HEK293 (cell line): Measurements from ENCODE around the gene FBXL7.

Source experiments
- CTCF ChIA-PET: fragments of 350-600 bp; formaldehyde crosslinking; extraction: SDS; loops from one replicate; lab custom pipeline; 2021; ENCODE audit warnings: antibody characterized with exemption; lab: Yijun Ruan, JAX
- POLR2A ChIA-PET: fragments of 300-600 bp; formaldehyde crosslinking; extraction: SDS; loops from one replicate; lab custom pipeline; 2020; ENCODE audit warnings: antibody characterized with exemption, inconsistent platforms; lab: Yijun Ruan, JAX
- H3K27ac ChIP-seq: fragments of 200-500 bp; sonication (Bioruptor generic); 2 replicates; pipeline ENCODE4 v1.5.1; 2014; ENCODE audit warnings: low read depth, low read length, control low read depth, inconsistent platforms; ENCODE audit errors: extremely low read depth
- H3K36me3 ChIP-seq, 2 experiments: fragments of 200-500 bp in 1 of 2; sonication (Bioruptor generic) in 1 of 2; 1 replicate in 1 of 2; 2 replicates in 1 of 2; pipeline ENCODE4 v1.5.1; 2014 to 2017; ENCODE audit warnings: inconsistent platforms in 2 of 2, low read length in 2 of 2; ENCODE audit not compliant: control insufficient read depth in 2 of 2, insufficient read depth in 1 of 2
- H3K4me1 ChIP-seq: fragments of 200-500 bp; sonication (Bioruptor generic); 2 replicates; pipeline ENCODE4 v1.5.1; 2014; ENCODE audit warnings: mild to moderate bottlenecking, low read length, inconsistent platforms; ENCODE audit not compliant: control insufficient read depth, insufficient read depth
- H3K4me3 ChIP-seq: 2 replicates; pipeline ENCODE4 v1.5.1; 2011; ENCODE audit warnings: low read depth, mild to moderate bottlenecking, control low read depth, low read length, moderate library complexity
- H3K9me3 ChIP-seq: fragments of 200-500 bp; sonication (Bioruptor generic); 2 replicates; pipeline ENCODE4 v1.5.1; 2014; ENCODE audit warnings: low read depth, low read length, inconsistent platforms; ENCODE audit not compliant: control insufficient read depth, insufficient read depth
- FEZF1 ChIP-seq: fragments of 450-650 bp; formaldehyde crosslinking; IDR thresholded peaks from 2 replicates; pipeline ENCODE4 v1.5.1; 2016; ENCODE audit warnings: missing biosample characterization, missing genetic modification characterization
- GLI2 ChIP-seq: fragments of 450-650 bp; formaldehyde crosslinking; IDR thresholded peaks from 2 replicates; pipeline ENCODE4; 2017; ENCODE audit warnings: missing biosample characterization, missing genetic modification characterization, low read depth, borderline replicate concordance
- IKZF3 ChIP-seq: fragments of 450-650 bp; IDR thresholded peaks from 2 replicates; pipeline ENCODE4 v1.5.0; 2018; ENCODE audit warnings: missing biosample characterization, mild to moderate bottlenecking, missing genetic modification characterization, moderate library complexity
- MYNN ChIP-seq: fragments of 450-650 bp; formaldehyde crosslinking; IDR thresholded peaks from 2 replicates; pipeline ENCODE4 v1.5.1; 2016; ENCODE audit warnings: missing biosample characterization, missing genetic modification characterization, borderline replicate concordance
- OVOL3 ChIP-seq: fragments of 450-650 bp; formaldehyde crosslinking; IDR thresholded peaks from 2 replicates; pipeline ENCODE4 v1.5.1; 2016; ENCODE audit warnings: missing biosample characterization, missing genetic modification characterization
- TCF7L2 ChIP-seq: IDR thresholded peaks from 2 replicates; pipeline ENCODE4 v1.6.1; 2011; ENCODE audit warnings: low read depth, mild to moderate bottlenecking, inconsistent platforms, low read length, moderate library complexity, borderline replicate concordance
- TSHZ1 ChIP-seq: fragments of 450-650 bp; formaldehyde crosslinking; IDR thresholded peaks from 2 replicates; pipeline ENCODE4 v1.5.1; 2016; ENCODE audit warnings: missing biosample characterization, missing genetic modification characterization, borderline replicate concordance
- ZBTB17 ChIP-seq: fragments of 450-650 bp; formaldehyde crosslinking; IDR thresholded peaks from 2 replicates; pipeline ENCODE4 v1.5.1; 2016; ENCODE audit warnings: missing biosample characterization, missing genetic modification characterization
- ZBTB26 ChIP-seq: fragments of 450-650 bp; formaldehyde crosslinking; optimal IDR thresholded peaks from 2 replicates; pipeline ENCODE3; 2016; ENCODE audit warnings: missing biosample characterization, mild to moderate bottlenecking, missing genetic modification characterization
- ZNF10 ChIP-seq: fragments of 450-650 bp; formaldehyde crosslinking; IDR thresholded peaks from 2 replicates; pipeline ENCODE4 v1.5.1; 2017; ENCODE audit warnings: missing biosample characterization, missing genetic modification characterization
- ZNF112 ChIP-seq: fragments of 450-650 bp; formaldehyde crosslinking; IDR thresholded peaks from 2 replicates; pipeline ENCODE4 v1.5.0; 2017; ENCODE audit warnings: missing biosample characterization, missing genetic modification characterization
- ZNF184 ChIP-seq: fragments of 450-650 bp; IDR thresholded peaks from 2 replicates; pipeline ENCODE4 v1.5.1; 2018; ENCODE audit warnings: missing biosample characterization, mild to moderate bottlenecking, missing genetic modification characterization
- ZNF221 ChIP-seq: fragments of 450-650 bp; formaldehyde crosslinking; IDR thresholded peaks from 2 replicates; pipeline ENCODE4 v1.5.1; 2017; ENCODE audit warnings: missing biosample characterization, missing genetic modification characterization, borderline replicate concordance
- ZNF354C ChIP-seq: fragments of 450-650 bp; formaldehyde crosslinking; IDR thresholded peaks from 2 replicates; pipeline ENCODE4 v1.5.1; 2016; ENCODE audit warnings: missing biosample characterization, missing genetic modification characterization, low read depth, borderline replicate concordance
- ZNF37A ChIP-seq: fragments of 450-650 bp; IDR thresholded peaks from 2 replicates; pipeline ENCODE4 v1.5.1; 2018; ENCODE audit warnings: missing biosample characterization, missing genetic modification characterization
- ZNF391 ChIP-seq: fragments of 450-650 bp; formaldehyde crosslinking; IDR thresholded peaks from 2 replicates; pipeline ENCODE4 v1.5.1; 2016; ENCODE audit warnings: low read depth, missing biosample characterization, missing genetic modification characterization, borderline replicate concordance
- ZNF416 ChIP-seq: fragments of 450-650 bp; formaldehyde crosslinking; IDR thresholded peaks from 2 replicates; pipeline ENCODE4 v1.5.1; 2016; ENCODE audit warnings: missing biosample characterization, missing genetic modification characterization
- ZNF449 ChIP-seq: fragments of 450-650 bp; formaldehyde crosslinking; IDR thresholded peaks from 2 replicates; pipeline ENCODE4 v1.5.1; 2017; ENCODE audit warnings: missing biosample characterization, mild to moderate bottlenecking, missing genetic modification characterization, moderate library complexity
- ZNF560 ChIP-seq: fragments of 450-650 bp; formaldehyde crosslinking; IDR thresholded peaks from 2 replicates; pipeline ENCODE4 v1.5.1; 2017; ENCODE audit warnings: missing biosample characterization, missing genetic modification characterization, borderline replicate concordance
- ZNF624 ChIP-seq: fragments of 450-650 bp; formaldehyde crosslinking; IDR thresholded peaks from 2 replicates; pipeline ENCODE4 v1.5.1; 2017; ENCODE audit warnings: missing biosample characterization, missing genetic modification characterization
- ZNF654 ChIP-seq: fragments of 450-650 bp; formaldehyde crosslinking; IDR thresholded peaks from 2 replicates; pipeline ENCODE4 v1.5.1; 2016; ENCODE audit warnings: low read depth, missing biosample characterization, missing genetic modification characterization
- ZNF658 ChIP-seq: fragments of 450-650 bp; formaldehyde crosslinking; IDR thresholded peaks from 2 replicates; pipeline ENCODE4; 2016; ENCODE audit warnings: missing biosample characterization, missing genetic modification characterization
- ZNF677 ChIP-seq: fragments of 450-650 bp; IDR thresholded peaks from 2 replicates; pipeline ENCODE4 v1.5.0; 2018; ENCODE audit warnings: missing biosample characterization, mild to moderate bottlenecking, missing genetic modification characterization, moderate library complexity
- ZSCAN5A ChIP-seq: fragments of 450-650 bp; formaldehyde crosslinking; IDR thresholded peaks from 2 replicates; pipeline ENCODE4 v1.5.1; 2016; ENCODE audit warnings: missing biosample characterization, missing genetic modification characterization
- TF ChIP-seq, protein P1 (sequence below): IDR thresholded peaks from 2 replicates; pipeline ENCODE4 v1.6.1; 2011; ENCODE audit warnings: mild to moderate bottlenecking, low read depth, low read length, borderline replicate concordance

The FBXL7 gene

DNA sequence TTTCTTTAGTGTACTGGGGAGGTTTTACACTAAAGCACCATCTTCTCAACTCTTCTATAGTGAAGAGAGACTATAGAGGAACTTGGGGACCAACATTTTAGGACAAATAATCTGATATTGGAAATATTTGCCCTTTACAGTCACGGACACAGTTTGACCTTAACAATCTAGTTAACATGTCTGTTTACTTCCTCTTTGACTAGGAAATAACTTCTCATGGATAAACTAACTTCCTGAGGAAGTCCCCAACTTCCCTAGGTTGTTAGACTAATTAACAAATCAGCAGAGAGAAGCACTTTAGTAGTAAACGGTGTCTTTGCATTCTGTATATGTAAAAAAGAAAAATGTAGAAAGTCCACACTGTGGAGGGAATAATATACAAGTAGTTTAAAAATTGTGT is 127.7 kb downstream of the FBXL7 start (continued):
- TF ChIP-seq ZNF449 (tag by site-specific recombination), result no peak
- no peak for TF ChIP-seq ZNF658 (tag by site-specific recombination)
- TF ChIP-seq ZBTB26 (tag by site-specific recombination), result no peak
- no peak for TF ChIP-seq MYNN (tag by site-specific recombination)
- TF ChIP-seq IKZF3, result no peak
- TF ChIP-seq, all 188 proteins: peak for 0

GRCh38 chr5:15630441-15630840 is 130.5 kb downstream of the FBXL7 start:
- ChIA-PET POLR2A (no interaction called here), CTCF (interaction anchor here (0.7 to 1.4 kb wide), 2 partner anchors 32 to 106 kb away, joined by 3 to 4 read pairs; no protein-coding TSS in a partner anchor)
- TF ChIP-seq ZNF112 (tag by site-specific recombination), result no peak
- no peak for TF ChIP-seq ZNF37A
- no peak for TF ChIP-seq TCF7L2
- TF ChIP-seq FEZF1 (tag by site-specific recombination), result no peak
- no peak for TF ChIP-seq ZNF184 (tag by site-specific recombination)
- no peak for TF ChIP-seq ZNF391 (tag by site-specific recombination)
- no peak for TF ChIP-seq ZNF416 (tag by site-specific recombination)
- TF ChIP-seq ZBTB17 (tag by site-specific recombination), result no peak
- TF ChIP-seq ZNF654, result no peak
- no peak for TF ChIP-seq ZNF10 (tag by site-specific recombination)
- no peak for TF ChIP-seq ZNF221 (tag by site-specific recombination)
- TF ChIP-seq, protein P1, sequence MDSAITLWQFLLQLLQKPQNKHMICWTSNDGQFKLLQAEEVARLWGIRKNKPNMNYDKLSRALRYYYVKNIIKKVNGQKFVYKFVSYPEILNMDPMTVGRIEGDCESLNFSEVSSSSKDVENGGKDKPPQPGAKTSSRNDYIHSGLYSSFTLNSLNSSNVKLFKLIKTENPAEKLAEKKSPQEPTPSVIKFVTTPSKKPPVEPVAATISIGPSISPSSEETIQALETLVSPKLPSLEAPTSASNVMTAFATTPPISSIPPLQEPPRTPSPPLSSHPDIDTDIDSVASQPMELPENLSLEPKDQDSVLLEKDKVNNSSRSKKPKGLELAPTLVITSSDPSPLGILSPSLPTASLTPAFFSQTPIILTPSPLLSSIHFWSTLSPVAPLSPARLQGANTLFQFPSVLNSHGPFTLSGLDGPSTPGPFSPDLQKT, result no peak
- no peak for TF ChIP-seq ZNF354C (tag by site-specific recombination)
- TF ChIP-seq ZNF677 (tag by site-specific recombination), result no peak
- Histone ChIP-seq H3K4me3 (no peak overlapping the region), H3K27ac (no peak overlapping the region), H3K9me3 (no peaks in the 10 kb centered on the region), H3K36me3 (no peaks in the 10 kb centered on the region), H3K4me1 (no peaks in the 10 kb centered on the region)

- Histone ChIP-seq H3K4me1 (no peaks in the 10 kb centered on the region), H3K27ac (no peak overlapping the region), H3K9me3 (no peaks in the 10 kb centered on the region), H3K36me3 (no peaks in the 10 kb centered on the region), H3K4me3 (no peak overlapping the region)
- POLR2A ChIA-PET, result no interaction called here
- CTCF ChIA-PET, result interaction anchor here (0.6 kb wide), 1 partner anchor 479 kb away, joined by 3 read pairs; no protein-coding TSS in a partner anchor
- TF ChIP-seq TSHZ1 (tag by site-specific recombination) (no peak), MYNN (tag by site-specific recombination) (no peak), ZNF560 (no peak), OVOL3 (tag by site-specific recombination) (no peak), ZSCAN5A (no peak), GLI2 (tag by site-specific recombination) (no peak), ZNF624 (tag by site-specific recombination) (no peak)
These were observed 134.8 kb downstream of the FBXL7 start for GRCh38 chr5:15634591-15635288.
